Endothelial cell of coronary artery (primary cell): Measurements from ENCODE around the gene NEK5. TPM values are rescaled to one million over a fixed set of nuclear protein-coding genes. Genes with fewer than 3 reads are reported as not detected.

ENCODE experiments used
- total RNA-seq: library from RNA; depleted of rRNA; stranded (reverse); fragments of >200 nt; gene quantifications from 2 replicates; pipeline ENCODE4 v1.2.3, GENCODE V29; 2014

The NEK5 gene
- total RNA-seq = 0.09 TPM in 2 replicates

GRCh38 chr13:52128714-52129700 lies at the start of gene NEK5:
TSS of gene NEK5 (minus strand) at chr13:52129073. CDS start at chr13:52127482, 1,591 bp downstream.

GRCh38 chr13:52159159-52159982 lies 30.5 kb upstream of the NEK5 start, which contains the start of gene NEK3:
TSS of gene NEK3 (minus strand) at chr13:52159597. CDS start at chr13:52156191, 3,406 bp downstream.

GRCh38 chr13:52024481-52024880 lies 104.4 kb downstream of the NEK5 start, which contains the start of gene UTP14C:
TSS of gene UTP14C (plus strand) at chr13:52024691. CDS start at chr13:52028805, 4,114 bp downstream.

GRCh38 chr13:52011632-52012511 lies 117.0 kb downstream of the NEK5 start, which contains the start of gene ALG11:
TSS of gene ALG11 (plus strand) at chr13:52012398. CDS start at chr13:52012419, 21 bp downstream.

GRCh38 chr13:52010890-52011631 lies 117.8 kb downstream of the NEK5 start, which contains the start of gene ATP7B:
TSS of gene ATP7B (minus strand) at chr13:52011450. CDS start at chr13:52011337, 113 bp downstream.

Other genes with a start within 250 kb of the NEK5 start
- gene ATP7B, start 117.6 kb downstream of the NEK5 start, total RNA-seq = 5.6 and 10.1 TPM in 2 replicates
- gene ALG11, start 116.7 kb downstream of the NEK5 start, total RNA-seq = 14.5 and 19.9 TPM in 2 replicates
- 10.1 and 14.0 TPM in 2 replicates for gene UTP14C, start 104.4 kb downstream of the NEK5 start, total RNA-seq
- 12.8 and 15.2 TPM in 2 replicates for gene NEK3, start 30.5 kb upstream of the NEK5 start, total RNA-seq